SHP77 (cell line): Measurements from ENCODE around the gene LRRC26.
A peak's percentile ranks its signal among the peaks of the same experiment; 100 is the strongest.
"Not testable (repeated sequence)": the region's sequence is repeated elsewhere in the genome, so short reads cannot be mapped to it uniquely, and the experiment has no call there.

Experiments
- DNase-seq, 2 experiments: peaks; one replicate each; lab custom pipeline; 2025; lab: John Stamatoyannopoulos, UW

The LRRC26 gene

GRCh38 chr9:137136881-137137607 lies 32.8 kb downstream of the LRRC26 start:
- DNase-seq, result no peak

GRCh38 chr9:137136261-137136880 lies 33.5 kb downstream of the LRRC26 start:
- peak in 1 of 2 experiments; percentile 47 for DNase-seq

GRCh38 chr9:137135154-137135553 lies 34.7 kb downstream of the LRRC26 start:
- DNase-seq, result not testable (repeated sequence)

GRCh38 chr9:137134191-137134590 lies 35.7 kb downstream of the LRRC26 start:
- DNase-seq, result no peak

GRCh38 chr9:137130176-137130755 lies 39.6 kb downstream of the LRRC26 start:
- peak in 1 of 2 experiments; percentile 21 for DNase-seq

GRCh38 chr9:137129456-137130175 lies 40.2 kb downstream of the LRRC26 start:
- DNase-seq, result peak; percentile 88 to 93

GRCh38 chr9:137128862-137129455 lies 40.9 kb downstream of the LRRC26 start:
- peak in 1 of 2 experiments; percentile 13 for DNase-seq

GRCh38 chr9:137128158-137128861 lies 41.5 kb downstream of the LRRC26 start:
- no peak for DNase-seq

GRCh38 chr9:137127301-137128157 lies 42.3 kb downstream of the LRRC26 start:
- DNase-seq, result no peak

- DNase-seq, result no peak
These were observed 43.1 kb downstream of the LRRC26 start for GRCh38 chr9:137126786-137127185.

- DNase-seq, result not testable (repeated sequence)
These were observed 45.8 kb downstream of the LRRC26 start for GRCh38 chr9:137123952-137124462.

GRCh38 chr9:137123468-137123837 lies 46.4 kb downstream of the LRRC26 start:
- DNase-seq, result no peak

GRCh38 chr9:137122796-137123467 lies 46.9 kb downstream of the LRRC26 start:
- DNase-seq, result not testable (repeated sequence)

- not testable (repeated sequence) for DNase-seq
These were observed 47.7 kb downstream of the LRRC26 start for GRCh38 chr9:137121927-137122795.
